HL-60 (cell line): ENCODE measurements around the gene HOXB7.

Experiments used
- DNase-seq, 2 experiments: peaks; one replicate each; pipeline ENCODE4 v3.0.0-alpha.2; 2010 to 2020; ENCODE audit warnings: low read depth in 1 of 2, low spot score in 1 of 2
- H3K27ac ChIP-seq: fragments of 250-450 bp; sonication (Bioruptor Pico); replicated peaks from 2 replicates; pipeline ENCODE4 v1.5.1; 2020; ENCODE audit warnings: mild to moderate bottlenecking, moderate library complexity
- H3K27me3 ChIP-seq: fragments of 250-450 bp; sonication (Bioruptor Pico); 2 replicates; pipeline ENCODE4 v1.5.1; 2021; ENCODE audit warnings: mild to moderate bottlenecking, moderate library complexity; ENCODE audit not compliant: insufficient read depth, poor library complexity, severe bottlenecking
- H3K4me3 ChIP-seq: replicated peaks from 2 replicates; pipeline ENCODE4 v1.5.1; 2011; ENCODE audit warnings: mild to moderate bottlenecking, control low read depth, low read length; ENCODE audit not compliant: insufficient read depth
- GABPA ChIP-seq: IDR thresholded peaks from 2 replicates; pipeline ENCODE4 v1.6.1; 2012; ENCODE audit warnings: low read depth
- POLR2AphosphoS5 ChIP-seq: IDR thresholded peaks from 2 replicates; pipeline ENCODE4 v1.6.1; 2012; ENCODE audit warnings: low read depth
- SPI1 ChIP-seq: IDR thresholded peaks from 2 replicates; pipeline ENCODE4 v1.6.1; 2012; ENCODE audit warnings: low read depth, mild to moderate bottlenecking, borderline replicate concordance
- TF ChIP-seq, protein P1 (sequence below): IDR thresholded peaks from one replicate; pipeline ENCODE4 v1.5.1; 2011; ENCODE audit warnings: low read length, control low read depth, inconsistent platforms; ENCODE audit not compliant: insufficient read depth
- TF ChIP-seq, protein P2 (sequence below): IDR thresholded peaks from 2 replicates; pipeline ENCODE4 v1.6.1; 2012; ENCODE audit warnings: low read depth; ENCODE audit not compliant: insufficient replicate concordance

Gene HOXB7

DNA sequence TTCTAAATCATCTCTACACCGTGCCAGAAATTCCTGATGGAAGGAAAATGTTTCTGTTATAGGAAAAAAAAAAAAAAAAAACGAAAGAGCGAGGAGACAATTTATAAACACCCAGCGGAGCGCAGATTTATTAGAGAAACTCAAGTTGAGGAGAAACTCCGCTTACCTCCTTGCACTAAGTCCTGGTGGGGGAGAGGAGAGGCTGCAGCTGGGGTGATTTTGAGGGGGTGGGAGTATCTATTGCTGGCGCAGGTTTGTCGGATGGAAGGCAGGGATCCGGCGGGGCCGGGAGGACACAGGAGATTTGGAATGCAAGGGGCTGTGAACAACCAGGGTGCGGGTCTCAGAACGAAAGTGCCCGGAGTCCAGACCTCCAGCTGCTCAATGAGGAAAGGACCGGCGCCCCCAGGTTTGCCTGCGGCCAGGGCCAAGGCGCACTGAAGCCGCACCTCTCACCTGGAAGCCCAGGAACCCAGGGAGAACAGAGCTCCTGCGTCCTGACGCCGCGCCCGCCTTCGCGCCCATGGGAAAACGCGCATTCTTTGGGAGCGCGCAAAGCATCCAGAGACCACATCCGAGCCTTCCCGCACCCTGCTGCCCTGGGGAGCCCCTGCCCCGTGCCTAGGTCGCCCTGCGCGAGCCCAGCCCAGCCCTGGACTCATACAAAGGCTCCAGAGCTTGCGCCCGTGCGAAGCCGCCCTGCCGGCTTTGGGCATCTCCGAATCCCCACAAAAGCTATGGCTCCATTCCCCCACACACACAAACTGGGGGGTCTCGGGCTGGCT, 6.8 kb upstream of the HOXB7 start:
- peaks cover 79% of the 10 kb centered on the region for H3K27me3 ChIP-seq
- no peak overlapping the region for H3K27ac ChIP-seq
- TF ChIP-seq, protein P1, sequence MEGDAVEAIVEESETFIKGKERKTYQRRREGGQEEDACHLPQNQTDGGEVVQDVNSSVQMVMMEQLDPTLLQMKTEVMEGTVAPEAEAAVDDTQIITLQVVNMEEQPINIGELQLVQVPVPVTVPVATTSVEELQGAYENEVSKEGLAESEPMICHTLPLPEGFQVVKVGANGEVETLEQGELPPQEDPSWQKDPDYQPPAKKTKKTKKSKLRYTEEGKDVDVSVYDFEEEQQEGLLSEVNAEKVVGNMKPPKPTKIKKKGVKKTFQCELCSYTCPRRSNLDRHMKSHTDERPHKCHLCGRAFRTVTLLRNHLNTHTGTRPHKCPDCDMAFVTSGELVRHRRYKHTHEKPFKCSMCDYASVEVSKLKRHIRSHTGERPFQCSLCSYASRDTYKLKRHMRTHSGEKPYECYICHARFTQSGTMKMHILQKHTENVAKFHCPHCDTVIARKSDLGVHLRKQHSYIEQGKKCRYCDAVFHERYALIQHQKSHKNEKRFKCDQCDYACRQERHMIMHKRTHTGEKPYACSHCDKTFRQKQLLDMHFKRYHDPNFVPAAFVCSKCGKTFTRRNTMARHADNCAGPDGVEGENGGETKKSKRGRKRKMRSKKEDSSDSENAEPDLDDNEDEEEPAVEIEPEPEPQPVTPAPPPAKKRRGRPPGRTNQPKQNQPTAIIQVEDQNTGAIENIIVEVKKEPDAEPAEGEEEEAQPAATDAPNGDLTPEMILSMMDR: no peak
- no peak for TF ChIP-seq SPI1
- no peak for TF ChIP-seq GABPA
- no peak for TF ChIP-seq POLR2AphosphoS5
- TF ChIP-seq, protein P2, sequence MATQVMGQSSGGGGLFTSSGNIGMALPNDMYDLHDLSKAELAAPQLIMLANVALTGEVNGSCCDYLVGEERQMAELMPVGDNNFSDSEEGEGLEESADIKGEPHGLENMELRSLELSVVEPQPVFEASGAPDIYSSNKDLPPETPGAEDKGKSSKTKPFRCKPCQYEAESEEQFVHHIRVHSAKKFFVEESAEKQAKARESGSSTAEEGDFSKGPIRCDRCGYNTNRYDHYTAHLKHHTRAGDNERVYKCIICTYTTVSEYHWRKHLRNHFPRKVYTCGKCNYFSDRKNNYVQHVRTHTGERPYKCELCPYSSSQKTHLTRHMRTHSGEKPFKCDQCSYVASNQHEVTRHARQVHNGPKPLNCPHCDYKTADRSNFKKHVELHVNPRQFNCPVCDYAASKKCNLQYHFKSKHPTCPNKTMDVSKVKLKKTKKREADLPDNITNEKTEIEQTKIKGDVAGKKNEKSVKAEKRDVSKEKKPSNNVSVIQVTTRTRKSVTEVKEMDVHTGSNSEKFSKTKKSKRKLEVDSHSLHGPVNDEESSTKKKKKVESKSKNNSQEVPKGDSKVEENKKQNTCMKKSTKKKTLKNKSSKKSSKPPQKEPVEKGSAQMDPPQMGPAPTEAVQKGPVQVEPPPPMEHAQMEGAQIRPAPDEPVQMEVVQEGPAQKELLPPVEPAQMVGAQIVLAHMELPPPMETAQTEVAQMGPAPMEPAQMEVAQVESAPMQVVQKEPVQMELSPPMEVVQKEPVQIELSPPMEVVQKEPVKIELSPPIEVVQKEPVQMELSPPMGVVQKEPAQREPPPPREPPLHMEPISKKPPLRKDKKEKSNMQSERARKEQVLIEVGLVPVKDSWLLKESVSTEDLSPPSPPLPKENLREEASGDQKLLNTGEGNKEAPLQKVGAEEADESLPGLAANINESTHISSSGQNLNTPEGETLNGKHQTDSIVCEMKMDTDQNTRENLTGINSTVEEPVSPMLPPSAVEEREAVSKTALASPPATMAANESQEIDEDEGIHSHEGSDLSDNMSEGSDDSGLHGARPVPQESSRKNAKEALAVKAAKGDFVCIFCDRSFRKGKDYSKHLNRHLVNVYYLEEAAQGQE: no peak
- no peak for DNase-seq
- H3K4me3 ChIP-seq: no peak overlapping the region

DNA sequence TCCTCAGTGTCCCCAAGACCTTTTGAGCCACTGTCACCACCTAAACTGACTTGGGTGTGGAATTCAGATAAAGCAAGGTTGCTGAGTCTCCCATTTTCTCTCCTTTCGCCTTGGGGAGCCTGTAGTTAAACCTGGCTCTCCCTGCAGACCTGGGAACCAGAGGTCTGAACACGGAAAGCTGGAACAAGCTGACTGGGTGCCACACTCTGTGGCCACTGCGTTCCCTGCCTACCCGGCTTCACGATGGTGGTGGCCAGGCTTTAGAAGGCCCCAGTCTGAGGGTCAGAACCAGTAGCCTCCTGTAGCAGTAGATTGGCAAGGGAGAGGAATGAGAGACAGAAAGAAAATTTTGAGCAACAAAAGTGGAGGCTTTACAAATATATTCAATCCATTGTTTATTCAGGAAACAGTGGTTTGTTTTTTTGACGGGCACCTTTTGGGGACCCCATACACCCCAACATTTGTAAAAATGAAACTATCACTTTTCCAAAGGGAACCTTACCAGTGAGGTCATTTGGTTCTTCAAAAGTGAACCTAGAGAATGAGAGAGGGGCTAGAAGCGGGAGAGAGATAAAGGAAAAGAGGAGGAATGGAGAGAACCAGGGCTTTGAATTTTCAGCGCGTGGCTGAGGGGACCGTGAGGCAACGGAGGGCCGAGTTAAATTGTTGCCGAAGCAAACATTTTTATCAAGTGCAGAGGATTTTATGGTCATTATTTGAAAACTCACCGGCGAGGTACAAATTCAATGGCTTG, 6.1 kb upstream of the HOXB7 start:
- Histone ChIP-seq H3K27me3 (peaks cover 85% of the 10 kb centered on the region), H3K27ac (no peak overlapping the region), H3K4me3 (no peak overlapping the region)
- no peak for DNase-seq
- TF ChIP-seq, protein P1: no peak
- TF ChIP-seq GABPA (no peak), POLR2AphosphoS5 (no peak)
- TF ChIP-seq, protein P2: no peak

DNA sequence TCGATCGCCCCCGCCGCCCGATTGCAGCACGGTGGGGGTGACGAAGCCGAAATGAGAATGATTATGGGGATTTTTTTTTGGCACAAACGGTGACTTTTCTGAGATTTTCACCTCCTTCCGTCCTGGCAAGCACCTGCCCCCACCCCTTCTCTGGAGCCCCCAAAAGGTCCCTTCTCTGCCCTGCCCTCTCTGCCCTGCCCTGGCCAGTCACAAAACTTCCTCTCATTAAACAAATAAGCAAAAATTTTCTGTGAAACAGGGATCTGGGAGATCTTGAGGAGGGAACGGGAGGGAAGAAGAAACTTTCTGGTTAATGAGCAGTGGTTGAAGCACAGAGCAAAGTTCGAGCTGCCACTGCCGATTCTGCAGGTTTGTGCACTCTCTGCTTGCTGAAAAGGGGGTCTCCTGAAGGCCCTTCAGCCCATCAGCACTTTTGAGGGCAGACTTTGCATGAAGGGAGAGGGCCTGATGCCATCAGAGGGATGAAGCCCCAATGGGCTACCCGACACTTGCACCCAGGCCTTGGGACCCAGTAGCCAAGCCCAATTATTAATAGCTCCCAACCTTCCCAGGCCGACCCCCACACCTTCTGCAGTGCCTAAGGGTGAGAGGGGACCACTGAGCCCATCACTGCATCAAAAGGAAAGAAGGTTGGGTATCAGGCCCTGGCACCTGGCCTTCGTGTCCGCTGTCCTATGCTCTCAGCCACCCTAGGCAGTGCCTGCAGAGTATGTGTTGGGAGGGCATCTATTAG, 5.3 kb upstream of the HOXB7 start:
- no peak for TF ChIP-seq SPI1
- TF ChIP-seq, protein P1: no peak
- TF ChIP-seq, protein P2: no peak
- no peak for TF ChIP-seq GABPA
- TF ChIP-seq POLR2AphosphoS5: no peak
- H3K27me3 ChIP-seq: peaks cover 86% of the 10 kb centered on the region
- H3K27ac ChIP-seq: no peak overlapping the region
- no peak overlapping the region for H3K4me3 ChIP-seq
- DNase-seq: no peak
